Measurements from ENCODE around the gene ANKRD22.

ANKRD22 gene

DNA sequence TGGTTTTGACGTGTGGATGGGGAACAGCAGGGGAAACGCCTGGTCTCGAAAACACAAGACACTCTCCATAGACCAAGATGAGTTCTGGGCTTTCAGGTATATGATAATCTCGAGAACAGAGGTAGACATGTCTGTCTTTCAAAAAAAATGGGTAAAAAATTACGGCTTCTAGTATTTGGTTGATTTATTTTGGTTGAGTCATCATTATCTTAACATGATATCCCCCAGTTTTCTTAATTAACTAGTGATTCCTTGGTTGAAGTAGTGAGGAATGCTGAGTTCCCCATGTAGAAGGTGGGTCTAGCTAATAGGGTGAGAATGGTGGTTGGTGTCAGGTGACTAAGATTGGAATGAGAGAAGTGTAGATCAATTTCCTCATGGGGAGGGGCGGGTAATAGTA, 38.4 kb downstream of the ANKRD22 start:
- TF ChIP-seq, protein P1, sequence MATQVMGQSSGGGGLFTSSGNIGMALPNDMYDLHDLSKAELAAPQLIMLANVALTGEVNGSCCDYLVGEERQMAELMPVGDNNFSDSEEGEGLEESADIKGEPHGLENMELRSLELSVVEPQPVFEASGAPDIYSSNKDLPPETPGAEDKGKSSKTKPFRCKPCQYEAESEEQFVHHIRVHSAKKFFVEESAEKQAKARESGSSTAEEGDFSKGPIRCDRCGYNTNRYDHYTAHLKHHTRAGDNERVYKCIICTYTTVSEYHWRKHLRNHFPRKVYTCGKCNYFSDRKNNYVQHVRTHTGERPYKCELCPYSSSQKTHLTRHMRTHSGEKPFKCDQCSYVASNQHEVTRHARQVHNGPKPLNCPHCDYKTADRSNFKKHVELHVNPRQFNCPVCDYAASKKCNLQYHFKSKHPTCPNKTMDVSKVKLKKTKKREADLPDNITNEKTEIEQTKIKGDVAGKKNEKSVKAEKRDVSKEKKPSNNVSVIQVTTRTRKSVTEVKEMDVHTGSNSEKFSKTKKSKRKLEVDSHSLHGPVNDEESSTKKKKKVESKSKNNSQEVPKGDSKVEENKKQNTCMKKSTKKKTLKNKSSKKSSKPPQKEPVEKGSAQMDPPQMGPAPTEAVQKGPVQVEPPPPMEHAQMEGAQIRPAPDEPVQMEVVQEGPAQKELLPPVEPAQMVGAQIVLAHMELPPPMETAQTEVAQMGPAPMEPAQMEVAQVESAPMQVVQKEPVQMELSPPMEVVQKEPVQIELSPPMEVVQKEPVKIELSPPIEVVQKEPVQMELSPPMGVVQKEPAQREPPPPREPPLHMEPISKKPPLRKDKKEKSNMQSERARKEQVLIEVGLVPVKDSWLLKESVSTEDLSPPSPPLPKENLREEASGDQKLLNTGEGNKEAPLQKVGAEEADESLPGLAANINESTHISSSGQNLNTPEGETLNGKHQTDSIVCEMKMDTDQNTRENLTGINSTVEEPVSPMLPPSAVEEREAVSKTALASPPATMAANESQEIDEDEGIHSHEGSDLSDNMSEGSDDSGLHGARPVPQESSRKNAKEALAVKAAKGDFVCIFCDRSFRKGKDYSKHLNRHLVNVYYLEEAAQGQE (IDR thresholded peaks at IDR 0.05; ENCODE audit: insufficient read depth in 1 of 2, low read depth in 2 of 2, low read length in 2 of 2), result no peak
- TF ChIP-seq POLR2AphosphoS5 (IDR thresholded peaks at IDR 0.05; ENCODE audit: low read depth, low read length) (no peak), SIN3A (IDR thresholded peaks at IDR 0.05; ENCODE audit: borderline replicate concordance, insufficient read depth, low read length) (no peak), FOXP2 (optimal IDR thresholded peaks at IDR 0.05; ENCODE audit: borderline replicate concordance, extremely low read depth, extremely low read length, insufficient read depth) (no peak), TAF1 (IDR thresholded peaks at IDR 0.05; ENCODE audit: borderline replicate concordance, insufficient read depth, low read length) (no peak)

DNA sequence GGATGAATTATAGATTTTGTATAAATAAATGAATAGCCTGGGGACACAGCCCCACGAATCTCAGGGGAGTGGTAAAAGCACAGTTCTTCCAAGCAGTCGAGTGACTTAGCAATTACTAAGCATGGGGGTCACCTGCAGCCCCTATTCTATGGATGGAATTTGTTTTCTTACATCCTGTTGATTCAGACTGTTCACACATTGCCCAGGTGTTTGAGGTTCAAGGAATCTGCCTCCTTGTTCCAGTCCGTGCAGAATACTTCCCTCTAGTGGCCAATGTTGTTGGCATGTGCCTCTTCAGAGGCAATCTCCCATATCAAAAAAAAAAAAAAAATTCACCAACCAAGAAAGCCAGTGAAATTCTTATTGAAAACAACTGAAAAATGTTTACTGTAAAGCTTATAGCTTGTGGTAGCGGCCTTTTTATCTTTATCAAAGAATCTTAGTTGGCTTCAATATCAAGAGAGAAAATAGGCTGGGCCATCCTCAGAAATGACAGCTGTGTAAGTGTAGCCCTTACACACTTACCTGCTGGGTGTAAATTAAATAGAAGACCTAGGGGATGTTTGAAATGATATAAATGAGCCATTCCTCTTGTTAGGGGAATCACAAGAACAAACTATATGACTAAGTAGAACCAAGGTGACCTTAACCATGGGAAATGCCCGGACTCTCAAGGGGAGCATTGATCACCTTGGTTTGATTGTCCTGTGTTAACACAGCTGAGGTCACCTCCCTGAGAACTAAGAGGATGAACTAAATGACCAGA, 41.3 kb downstream of the ANKRD22 start:
- TF ChIP-seq FOXP2 (optimal IDR thresholded peaks at IDR 0.05; ENCODE audit: borderline replicate concordance, extremely low read depth, extremely low read length, insufficient read depth), result no peak

DNA sequence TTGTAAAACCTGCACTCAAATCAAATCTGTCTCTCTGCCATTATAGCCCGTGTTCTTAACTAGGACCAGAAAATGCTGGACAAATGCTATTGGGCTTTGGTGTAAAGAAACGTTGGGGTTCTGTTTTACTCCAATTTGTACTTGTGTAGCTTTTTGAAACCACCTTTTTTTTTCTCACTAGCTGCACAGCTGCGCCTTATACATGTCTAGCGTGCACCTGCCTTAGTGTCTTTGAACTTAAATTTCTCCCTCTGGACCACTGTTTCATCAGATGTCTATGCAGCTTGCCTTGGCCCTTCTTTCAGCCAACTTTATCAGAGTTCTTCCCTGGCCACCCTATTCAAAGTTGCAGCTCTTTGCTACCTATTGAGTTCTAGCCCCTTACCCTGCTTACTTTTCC, 42.0 kb downstream of the ANKRD22 start:
- TF ChIP-seq POLR2AphosphoS5 (IDR thresholded peaks at IDR 0.05; ENCODE audit: low read depth, low read length), result no peak
- no peak for TF ChIP-seq FOXP2 (optimal IDR thresholded peaks at IDR 0.05; ENCODE audit: borderline replicate concordance, extremely low read depth, extremely low read length, insufficient read depth)
- TF ChIP-seq TAF1 (IDR thresholded peaks at IDR 0.05; ENCODE audit: borderline replicate concordance, insufficient read depth, low read length), result no peak
- TF ChIP-seq, protein P1 (IDR thresholded peaks at IDR 0.05; ENCODE audit: insufficient read depth in 1 of 2, low read depth in 2 of 2, low read length in 2 of 2), result no peak

DNA sequence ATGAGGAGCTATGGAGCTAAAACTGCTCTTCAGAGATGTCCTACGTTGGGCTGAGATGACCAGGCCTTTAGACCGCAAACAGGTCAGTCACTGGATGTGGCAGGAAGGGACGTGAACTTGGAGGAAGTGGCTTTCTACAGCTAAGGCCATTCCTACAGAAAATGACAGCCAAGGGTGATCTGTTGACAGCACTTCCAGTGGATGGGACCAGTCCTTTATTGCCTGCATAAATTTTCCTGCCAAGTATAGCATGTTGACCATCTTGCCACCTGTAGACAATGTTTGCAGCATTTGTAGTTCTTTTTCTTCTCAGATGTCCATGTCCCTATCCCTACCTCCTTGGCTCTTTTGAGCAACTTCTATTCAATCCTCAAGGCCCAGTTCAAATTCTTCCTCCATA, 45.7 kb downstream of the ANKRD22 start:
- TF ChIP-seq, protein P1 (IDR thresholded peaks at IDR 0.05; ENCODE audit: insufficient read depth in 1 of 2, low read depth in 2 of 2, low read length in 2 of 2), result no peak
- no peak for TF ChIP-seq POLR2AphosphoS5 (IDR thresholded peaks at IDR 0.05; ENCODE audit: low read depth, low read length)
- no peak for TF ChIP-seq FOXP2 (optimal IDR thresholded peaks at IDR 0.05; ENCODE audit: borderline replicate concordance, extremely low read depth, extremely low read length, insufficient read depth)
- TF ChIP-seq TAF1 (IDR thresholded peaks at IDR 0.05; ENCODE audit: borderline replicate concordance, insufficient read depth, low read length), result no peak
- TF ChIP-seq SIN3A (IDR thresholded peaks at IDR 0.05; ENCODE audit: borderline replicate concordance, insufficient read depth, low read length), result no peak

DNA sequence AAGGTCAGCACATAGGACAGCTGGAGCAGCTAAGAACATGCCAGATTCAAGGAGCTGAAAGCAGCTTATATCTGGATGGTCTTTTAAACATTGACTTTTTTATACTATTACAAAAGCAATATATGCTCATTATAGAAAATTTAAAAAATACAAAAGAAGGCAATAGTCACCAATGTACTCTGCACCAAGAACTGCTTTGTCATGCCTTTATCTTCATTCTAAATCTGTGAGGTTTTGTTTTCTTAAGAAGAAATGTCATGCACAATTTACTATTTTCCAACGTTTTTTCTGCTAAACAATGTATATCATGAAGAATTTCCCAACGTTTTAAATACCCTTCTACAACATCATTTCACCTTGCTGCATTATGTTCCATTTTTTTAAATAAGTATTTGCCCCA, 46.3 kb downstream of the ANKRD22 start:
- TF ChIP-seq FOXP2 (optimal IDR thresholded peaks at IDR 0.05; ENCODE audit: borderline replicate concordance, extremely low read depth, extremely low read length, insufficient read depth), result no peak
- no peak for TF ChIP-seq POLR2AphosphoS5 (IDR thresholded peaks at IDR 0.05; ENCODE audit: low read depth, low read length)
- TF ChIP-seq, protein P1 (IDR thresholded peaks at IDR 0.05; ENCODE audit: insufficient read depth in 1 of 2, low read depth in 2 of 2, low read length in 2 of 2), result no peak
- TF ChIP-seq TAF1 (IDR thresholded peaks at IDR 0.05; ENCODE audit: borderline replicate concordance, insufficient read depth, low read length), result no peak
- TF ChIP-seq SIN3A (IDR thresholded peaks at IDR 0.05; ENCODE audit: borderline replicate concordance, insufficient read depth, low read length), result no peak

Data from PFSK-1 (cell line).